Forelimb muscle (tissue), 1 donor: ENCODE results near the gene CACNA1H. TPM values are rescaled to one million over a fixed set of nuclear protein-coding genes. Genes with fewer than 3 reads are reported as not detected.

Source experiments
- DNase-seq: peaks from one replicate; pipeline ENCODE4 v3.0.0-alpha.2; 2013; ENCODE audit warnings: low read depth
- polyA plus RNA-seq: library from polyadenylated mRNA; unstranded; fragments of 120-200 nt; gene quantifications from one replicate; pipeline ENCODE4 v1.2.1, GENCODE V29; 2013; ENCODE audit not compliant: insufficient read length

CACNA1H gene
- polyA plus RNA-seq, 1 donor, result 51.6 TPM

GRCh38 chr16:1158456-1159324 lies 5.8 kb downstream of the CACNA1H start:
- no peak for DNase-seq

GRCh38 chr16:1159325-1159972 lies 6.5 kb downstream of the CACNA1H start:
- DNase-seq, result no peak

- DNase-seq, result no peak
Observed at GRCh38 chr16:1159973-1160772, 7.3 kb downstream of the CACNA1H start.

GRCh38 chr16:1160773-1161348 lies 8.0 kb downstream of the CACNA1H start:
- DNase-seq, result no peak

- no peak for DNase-seq
Observed at GRCh38 chr16:1162701-1163566, 10.0 kb downstream of the CACNA1H start.

GRCh38 chr16:1163567-1164055 lies 10.7 kb downstream of the CACNA1H start:
- no peak for DNase-seq

- DNase-seq, result no peak
Observed at GRCh38 chr16:1164382-1164781, 11.5 kb downstream of the CACNA1H start.

GRCh38 chr16:1164975-1165374 lies 12.1 kb downstream of the CACNA1H start:
- no peak for DNase-seq

- DNase-seq, result no peak
Observed at GRCh38 chr16:1165511-1165910, 12.6 kb downstream of the CACNA1H start.

GRCh38 chr16:1167276-1168107 lies 14.6 kb downstream of the CACNA1H start:
- no peak for DNase-seq

GRCh38 chr16:1168837-1169236 lies 15.9 kb downstream of the CACNA1H start:
- no peak for DNase-seq

- no peak for DNase-seq
Observed at GRCh38 chr16:1169285-1170075, 16.6 kb downstream of the CACNA1H start.

- DNase-seq, result no peak
Observed at GRCh38 chr16:1170076-1170418, 17.1 kb downstream of the CACNA1H start.

- no peak for DNase-seq
Observed at GRCh38 chr16:1171001-1171400, 18.1 kb downstream of the CACNA1H start.

- DNase-seq, result no peak
Observed at GRCh38 chr16:1171854-1172428, 19.0 kb downstream of the CACNA1H start.

- DNase-seq, result no peak
Observed at GRCh38 chr16:1172651-1173050, 19.7 kb downstream of the CACNA1H start.

- DNase-seq, result no peak
Observed at GRCh38 chr16:1173788-1174451, 21.0 kb downstream of the CACNA1H start.
